Stimulated activated CD4-positive, alpha-beta T cell treated with anti-CD3 and anti-CD28 coated beads, Interleukin-12 subunit alpha, Interleukin-12 subunit beta, amount 100 ng/mL, for 24 hours (primary cell): ENCODE measurements around the gene MROH2A.

Source experiments
- DNase-seq, 2 experiments: peaks; one replicate each; pipeline ENCODE4 v3.0.0-alpha.2; 2020; ENCODE audit warnings: low read depth in 2 of 2

Gene MROH2A

GRCh38 chr2:233799087-233799665 is 21.0 kb downstream of the MROH2A start:
- no peak for DNase-seq

- DNase-seq, result no peak
Measured at GRCh38 chr2:233799716-233800115, 21.6 kb downstream of the MROH2A start.

DNA sequence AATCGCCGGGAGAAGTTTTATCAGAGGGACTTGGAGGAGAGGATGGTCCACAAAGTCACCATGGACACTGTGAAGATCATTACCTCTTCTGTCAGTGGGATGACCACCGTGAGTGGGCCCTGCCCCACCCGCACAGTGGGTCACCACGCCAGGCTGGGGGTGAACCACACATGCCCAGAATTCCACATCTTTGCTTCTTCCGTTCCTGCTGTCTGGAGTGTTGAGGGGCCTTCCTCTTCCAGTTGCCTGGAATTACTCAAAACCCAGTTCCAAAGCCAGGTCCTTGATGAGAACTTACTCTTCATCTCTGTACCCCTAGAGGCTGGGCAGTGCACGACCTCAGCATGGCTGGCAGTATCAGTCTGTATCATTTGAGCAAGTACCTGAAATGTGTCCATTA is 22.1 kb downstream of the MROH2A start:
- no peak for DNase-seq

GRCh38 chr2:233801357-233802131 is 23.4 kb downstream of the MROH2A start:
- no peak for DNase-seq

- DNase-seq, result no peak
Measured at GRCh38 chr2:233802132-233802815, 24.1 kb downstream of the MROH2A start.

GRCh38 chr2:233803292-233803911 is 25.3 kb downstream of the MROH2A start:
- no peak for DNase-seq

DNA sequence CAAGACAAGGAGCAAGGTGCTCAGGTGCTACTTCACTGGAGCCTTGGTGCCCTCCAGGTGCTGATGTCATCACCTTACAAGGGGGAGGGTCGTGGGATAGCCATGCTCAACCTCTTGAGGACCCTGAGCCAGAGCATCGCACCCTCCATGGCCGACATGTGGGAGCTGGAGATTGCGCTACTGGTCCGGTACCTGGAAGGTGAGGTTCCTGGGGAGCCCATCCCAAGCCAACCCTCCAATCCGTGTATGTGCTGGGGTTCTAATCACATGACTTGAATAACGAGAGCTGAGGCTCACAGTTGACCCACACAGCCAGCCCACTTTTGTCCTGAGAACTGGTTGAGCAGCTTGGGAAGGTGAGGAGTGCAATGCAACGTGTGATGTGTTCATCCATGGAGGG is 25.9 kb downstream of the MROH2A start:
- no peak for DNase-seq

DNA sequence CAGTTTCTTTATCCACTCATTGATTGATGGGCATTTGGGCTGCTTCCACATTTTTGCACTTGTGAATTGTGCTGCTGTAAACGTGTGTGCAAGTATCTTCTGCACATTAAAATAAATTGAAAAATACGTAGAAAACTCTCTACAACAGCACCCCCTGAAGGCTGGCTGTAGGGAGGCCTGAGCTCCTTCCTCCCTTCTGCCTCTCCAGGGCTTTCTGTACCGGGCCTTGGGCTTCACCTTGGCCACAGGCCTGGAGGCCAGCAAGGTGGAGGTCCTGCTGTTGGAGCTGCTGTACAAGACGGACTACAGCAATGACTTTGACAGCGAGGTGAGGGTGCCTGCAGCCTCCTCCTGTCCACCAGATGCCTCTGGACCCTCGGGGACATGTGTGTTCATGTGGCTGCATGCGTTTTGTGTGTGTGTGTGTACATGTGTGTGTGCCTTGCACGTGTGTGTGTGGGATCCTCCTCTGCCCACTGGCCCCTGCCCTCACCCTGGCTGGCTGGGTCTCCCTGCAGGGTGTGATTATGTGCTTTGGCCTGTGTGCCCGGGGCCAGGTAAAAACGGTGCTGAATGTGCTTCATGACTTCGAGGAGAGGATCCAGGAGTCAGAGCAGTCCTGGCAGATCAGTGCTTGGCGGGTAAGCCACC is 29.2 kb downstream of the MROH2A start:
- no peak for DNase-seq

GRCh38 chr2:233807966-233808935 is 30.1 kb downstream of the MROH2A start:
- no peak for DNase-seq

DNA sequence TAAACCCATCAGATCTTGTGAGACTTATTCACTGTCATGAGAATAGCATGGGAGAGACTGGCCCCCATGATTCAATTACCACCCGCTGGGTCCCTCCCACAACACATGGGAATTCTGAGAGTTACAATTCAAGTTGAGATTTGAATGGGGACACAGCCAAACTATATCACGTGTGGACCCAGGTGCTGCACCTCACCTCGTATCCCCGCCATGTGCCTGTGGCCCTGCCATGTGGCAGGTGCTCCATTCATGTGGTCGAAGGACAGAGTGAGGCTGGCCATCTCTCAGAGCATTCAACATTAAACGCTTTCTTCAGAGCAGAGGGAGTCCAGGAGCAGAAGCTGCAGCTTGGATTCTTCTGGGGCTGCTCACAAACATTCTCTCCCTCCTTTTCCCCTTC is 32.3 kb downstream of the MROH2A start:
- no peak for DNase-seq

DNA sequence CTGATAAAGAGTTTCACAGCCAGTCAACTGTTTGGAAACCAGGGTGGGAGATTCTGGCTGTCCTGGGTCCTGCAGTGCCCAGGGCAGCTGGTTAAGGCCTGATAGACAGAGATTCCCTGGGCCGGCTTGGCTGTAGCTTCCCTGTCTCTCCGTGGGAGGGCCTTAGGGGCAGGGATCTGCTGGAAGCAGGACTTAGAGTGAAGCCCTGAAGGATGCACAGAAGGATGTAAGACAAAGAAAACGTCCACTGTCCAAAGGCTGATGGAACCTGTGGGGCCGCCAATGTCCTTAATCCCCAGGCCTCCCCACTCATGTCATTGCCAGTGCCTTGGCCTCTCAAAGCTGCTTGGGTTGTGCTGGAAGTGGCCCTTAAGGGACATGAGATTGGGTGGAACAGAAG is 33.0 kb downstream of the MROH2A start:
- DNase-seq, result no peak

- no peak for DNase-seq
Measured at GRCh38 chr2:233811732-233812131, 33.6 kb downstream of the MROH2A start.

DNA sequence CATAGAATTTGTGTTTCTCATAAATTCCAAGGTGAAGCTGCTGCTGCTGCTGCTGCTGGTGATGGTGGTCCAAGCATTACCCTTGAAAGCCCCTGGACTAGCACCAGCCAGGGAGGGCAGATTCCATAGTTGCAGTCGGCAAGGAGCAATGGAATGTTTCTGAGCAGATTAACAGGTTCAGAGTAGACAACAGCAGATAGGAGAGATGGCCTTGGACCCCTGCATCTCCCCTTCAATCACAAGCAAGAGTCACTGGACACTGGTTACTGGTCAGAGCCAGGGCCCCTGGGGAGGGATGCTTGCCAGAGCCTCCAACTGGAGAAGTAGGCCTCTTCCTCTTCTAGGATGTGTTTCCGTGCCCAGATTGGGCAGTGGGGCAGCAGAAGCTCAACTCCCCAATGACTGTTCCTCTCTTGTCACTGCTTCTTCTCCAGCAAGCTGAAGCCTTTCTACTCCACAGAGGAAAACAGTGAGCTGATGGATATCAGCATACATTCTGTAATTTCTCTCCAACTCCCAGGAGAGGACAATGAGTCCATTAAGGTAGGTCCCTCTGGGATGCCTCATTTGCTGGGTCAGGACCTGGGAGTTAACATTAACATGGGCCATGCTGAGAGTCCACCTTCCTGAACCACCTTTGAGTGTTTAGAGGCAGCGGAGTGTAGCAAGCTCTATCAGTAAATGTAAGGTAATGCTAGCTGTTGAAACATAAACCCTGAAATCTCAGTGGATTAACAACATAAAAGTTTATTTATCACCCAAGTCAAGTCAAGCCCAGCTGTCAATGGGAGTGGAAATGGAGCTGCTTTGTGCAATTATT is 35.3 kb downstream of the MROH2A start:
- no peak for DNase-seq

DNA sequence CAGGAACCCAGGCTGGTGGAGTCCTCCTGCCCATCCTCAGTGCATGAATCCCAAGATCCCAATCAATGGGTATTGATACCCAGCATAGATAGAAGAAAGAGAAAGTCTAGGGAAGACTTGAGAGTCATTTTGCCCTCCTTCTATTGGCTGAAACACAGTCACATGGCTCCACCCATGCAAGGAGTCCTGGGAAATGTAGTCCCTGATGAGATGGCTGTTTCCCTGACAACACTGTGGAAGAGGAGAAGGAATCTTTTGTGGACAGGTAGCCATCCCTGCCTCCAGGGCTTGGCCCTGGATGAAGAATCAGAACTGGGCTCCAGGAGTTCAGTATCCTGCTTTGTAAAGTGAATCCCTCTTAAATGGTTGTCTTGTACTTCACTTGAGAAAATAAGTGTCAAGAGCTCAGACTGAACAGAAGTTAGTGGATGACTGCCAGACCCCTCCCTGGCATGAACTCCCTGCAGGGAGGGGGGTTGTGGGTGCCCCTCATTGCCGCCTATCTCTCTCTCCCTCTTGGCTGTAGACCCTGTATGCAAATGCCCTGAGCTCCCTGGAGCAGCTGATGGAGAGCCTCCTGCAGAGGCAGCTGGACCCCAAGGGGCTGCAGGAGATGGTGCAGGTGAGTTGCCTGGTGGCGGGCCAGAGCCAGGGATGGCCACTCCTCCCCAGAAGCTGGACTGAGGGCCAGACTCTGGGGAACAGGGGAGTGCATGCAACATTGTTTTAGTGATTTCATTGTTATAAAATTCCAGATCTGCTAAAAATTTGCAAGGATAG is 36.1 kb downstream of the MROH2A start:
- no peak for DNase-seq

GRCh38 chr2:233815861-233816260 is 37.7 kb downstream of the MROH2A start:
- DNase-seq, result no peak

- no peak for DNase-seq
Measured at GRCh38 chr2:233816334-233816733, 38.2 kb downstream of the MROH2A start.

DNA sequence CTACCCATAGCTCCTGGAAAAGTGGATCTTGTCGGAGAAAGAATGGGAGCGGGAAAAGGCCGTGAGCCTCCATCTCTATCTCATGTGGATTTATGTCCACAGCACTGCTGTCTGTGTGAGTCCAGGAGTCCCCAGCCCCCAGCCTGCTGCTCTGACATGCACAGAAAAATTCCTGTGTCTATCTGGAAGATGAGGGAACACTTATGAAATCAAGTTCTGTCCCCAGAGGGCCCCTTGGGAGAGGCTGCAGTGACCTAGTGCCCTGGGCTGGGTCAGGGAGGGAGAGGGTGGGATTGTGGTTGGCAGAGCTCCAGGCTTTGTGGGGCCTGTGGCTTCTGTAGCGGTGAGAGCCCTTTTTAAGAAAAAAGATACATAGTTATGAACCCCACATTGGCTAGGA is 38.6 kb downstream of the MROH2A start:
- no peak for DNase-seq

- DNase-seq, result no peak
Measured at GRCh38 chr2:233817361-233817911, 39.3 kb downstream of the MROH2A start.
